ENCODE results near the gene MYO9B. TPM values are rescaled to one million over a fixed set of nuclear protein-coding genes. Genes with fewer than 3 reads are reported as not detected.

The MYO9B gene
- total RNA-seq, 1 experiment from 2014 or later: 94.3 TPM

- POLR2A ChIA-PET: interaction anchor here (1.8 kb wide), 1 partner anchor 47 kb away, joined by 5 read pairs; the partner anchor contains the start of gene USE1
- Mint-ChIP-seq H3K4me3 (no peak overlapping the region), H3K27ac (no peak overlapping the region), H3K27me3 (ENCODE audit: low read depth) (peaks cover 7% of the 10 kb centered on the region), H3K9me3 (peaks cover 12% of the 10 kb centered on the region), H3K36me3 (peaks cover 30% of the 10 kb centered on the region), H3K4me1 (peaks cover 23% of the 10 kb centered on the region)
- no peak for ATAC-seq
- DNase-seq (ENCODE audit: low spot score): no peak
- CTCF ChIA-PET: interaction anchor here (1.1 to 4.2 kb wide), 3 partner anchors 19 to 57 kb away, joined by 3 to 29 read pairs (median 4); partner anchors contain the start of gene ANKLE1
- TF ChIP-seq ZNF317 (CRISPR knock-in tag; IDR thresholded peaks at IDR 0.05; ENCODE audit: borderline replicate concordance, low read depth) (no peak), CBFB (CRISPR knock-in tag; IDR thresholded peaks at IDR 0.05; ENCODE audit: low read depth) (no peak), ATF3 (CRISPR knock-in tag; conservative IDR thresholded peaks at IDR 0.05) (no peak)
Observed at GRCh38 chr19:17262557-17262956, 187.0 kb downstream of the MYO9B start.

Other genes starting within 250 kb of the MYO9B start
- 76.8 to 87.7 TPM (median 80.0 TPM) in 3 replicates for gene SIN3B, start 246.4 kb upstream of the MYO9B start, total RNA-seq (2021)
- 0.11 to 0.14 TPM in 2 of 3 replicates, not detected in the other for gene F2RL3, start 186.8 kb upstream of the MYO9B start, total RNA-seq (2021)
- gene CPAMD8, start 49.0 kb upstream of the MYO9B start, total RNA-seq (2021): 6.9 to 10.8 TPM (median 7.9 TPM) in 3 replicates
- 27.9 to 29.9 TPM (median 29.7 TPM) in 3 replicates for gene HAUS8, start 325 bp upstream of the MYO9B start, total RNA-seq (2021)
- gene USE1, start 139.6 kb downstream of the MYO9B start, total RNA-seq (2021): 13.9 to 15.4 TPM (median 14.2 TPM) in 3 replicates
- 34.0 to 51.6 TPM (median 40.9 TPM) in 3 replicates for gene OCEL1, start 150.4 kb downstream of the MYO9B start, total RNA-seq (2021)
- gene NR2F6, start 170.1 kb downstream of the MYO9B start, total RNA-seq (2021): 144 to 149 TPM (median 145 TPM) in 3 replicates
- gene USHBP1, start 189.0 kb downstream of the MYO9B start, total RNA-seq (2021): 10.9 to 14.2 TPM (median 12.3 TPM) in 3 replicates
- gene BABAM1, start 191.7 kb downstream of the MYO9B start, total RNA-seq (2021): 139 to 147 TPM (median 146 TPM) in 3 replicates
- 9.1 to 12.9 TPM (median 10.2 TPM) in 3 replicates for gene ANKLE1, start 206.1 kb downstream of the MYO9B start, total RNA-seq (2021)
- 13.2 to 18.1 TPM (median 17.6 TPM) in 3 replicates for gene ABHD8, start 227.6 kb downstream of the MYO9B start, total RNA-seq (2021)
- gene MRPL34, start 230.1 kb downstream of the MYO9B start, total RNA-seq (2021): 117 to 130 TPM (median 122 TPM) in 3 replicates
- 36.2 to 42.8 TPM (median 37.0 TPM) in 3 replicates for gene DDA1, start 233.8 kb downstream of the MYO9B start, total RNA-seq (2021)